GM12878 (cell line): ENCODE results near the gene EIF4ENIF1. TPM values are rescaled to one million over a fixed set of nuclear protein-coding genes. Genes with fewer than 3 reads are reported as not detected.

Experiments
- BACH1 ChIP-seq: fragments of 450-650 bp; IDR thresholded peaks from 2 replicates; pipeline ENCODE4 v1.6.1; 2017; ENCODE audit warnings: mild to moderate bottlenecking, borderline replicate concordance
- CREB1 ChIP-seq: IDR thresholded peaks from 2 replicates; pipeline ENCODE4 v1.6.1; 2012; ENCODE audit warnings: low read depth, mild to moderate bottlenecking, inconsistent platforms
- DPF2 ChIP-seq: fragments of 450-650 bp; IDR thresholded peaks from 2 replicates; pipeline ENCODE4 v1.6.1; 2017; ENCODE audit warnings: mild to moderate bottlenecking
- EED ChIP-seq: sonication (generic); IDR thresholded peaks from 2 replicates; pipeline ENCODE4 v1.6.1; 2016; ENCODE audit warnings: antibody characterized with exemption, low read depth
- ELK1 ChIP-seq: IDR thresholded peaks from 2 replicates; pipeline ENCODE4 v1.6.1; 2012; ENCODE audit warnings: low read depth, low read length, improper control_type of control experiment
- FOS ChIP-seq: IDR thresholded peaks from 3 replicates; pipeline ENCODE4 v1.6.1; 2011; ENCODE audit warnings: borderline replicate concordance; ENCODE audit not compliant: insufficient read length; ENCODE audit errors: extremely low read depth
- IKZF1 ChIP-seq: fragments of 450-650 bp; conservative IDR thresholded peaks from 2 replicates; pipeline ENCODE4 v1.6.1; 2017; ENCODE audit warnings: antibody characterized with exemption, mild to moderate bottlenecking
- KDM1A ChIP-seq: fragments of 200-600 bp; sonication (generic); IDR thresholded peaks from 2 replicates; pipeline ENCODE4 v1.6.1; 2016; ENCODE audit warnings: borderline replicate concordance
- MEF2B ChIP-seq: fragments of 450-650 bp; IDR thresholded peaks from 2 replicates; pipeline ENCODE4 v1.6.1; 2018; ENCODE audit warnings: mild to moderate bottlenecking, moderate library complexity; ENCODE audit not compliant: partially characterized antibody, poor library complexity, severe bottlenecking
- MYB ChIP-seq: fragments of 150-350 bp; IDR thresholded peaks from 2 replicates; pipeline ENCODE4 v1.6.1; 2014; ENCODE audit warnings: mild to moderate bottlenecking, low read depth, low read length, borderline replicate concordance
- NBN ChIP-seq: fragments of 450-650 bp; IDR thresholded peaks from 2 replicates; pipeline ENCODE4 v1.6.1; 2016
- NFIC ChIP-seq: IDR thresholded peaks from 2 replicates; pipeline ENCODE4 v1.6.1; 2012; ENCODE audit warnings: low read depth, mild to moderate bottlenecking, inconsistent platforms, low read length, moderate library complexity
- NFXL1 ChIP-seq: fragments of 450-650 bp; IDR thresholded peaks from 2 replicates; pipeline ENCODE4 v1.6.1; 2017; ENCODE audit warnings: antibody characterized with exemption, mild to moderate bottlenecking, borderline replicate concordance
- NR2C1 ChIP-seq: fragments of 450-650 bp; IDR thresholded peaks from 2 replicates; pipeline ENCODE4 v1.6.1; 2017; ENCODE audit warnings: antibody characterized with exemption, mild to moderate bottlenecking, moderate library complexity
- POU2F2 ChIP-seq: IDR thresholded peaks from 3 replicates; pipeline ENCODE4 v1.6.1; 2011; ENCODE audit warnings: low read depth, mild to moderate bottlenecking, low read length, borderline replicate concordance
- RCOR1 ChIP-seq: conservative IDR thresholded peaks from 2 replicates; pipeline ENCODE4 v1.6.1; 2012; ENCODE audit warnings: low read depth, low read length, improper control_type of control experiment
- RELB ChIP-seq: fragments of 450-650 bp; IDR thresholded peaks from 2 replicates; pipeline ENCODE4 v1.6.1; 2017; ENCODE audit warnings: low read depth, mild to moderate bottlenecking, moderate library complexity
- SMAD5 ChIP-seq: IDR thresholded peaks from 2 replicates; pipeline ENCODE4 v1.6.1; 2016; ENCODE audit warnings: antibody characterized with exemption, low read depth
- SP1 ChIP-seq: IDR thresholded peaks from one replicate; pipeline ENCODE4 v1.6.1; 2011; ENCODE audit warnings: low read depth, low read length
- TCF3 ChIP-seq: IDR thresholded peaks from 2 replicates; pipeline ENCODE4 v1.6.1; 2012; ENCODE audit warnings: low read depth, mild to moderate bottlenecking, low read length, borderline replicate concordance; ENCODE audit not compliant: insufficient read depth
- polyA plus RNA-seq, 11 experiments: library from polyadenylated mRNA; depleted of rRNA in 4 of 11; unstranded in 6 of 11; stranded (reverse) in 5 of 11; fragments of >200 nt; fragmentation: Nextera tagmentation in 4 of 11; fragmentation: Illumina TruSeq in 1 of 11; extraction: Ambion mirVana in 4 of 11; extraction: Trizol in 1 of 11; gene quantifications; 1 replicate in 1 of 11; 2 replicates in 10 of 11; pipeline versions ENCODE4 v1.2.1 to v1.2.3, GENCODE V29; 2011 to 2016; ENCODE audit warnings: inconsistent platforms in 2 of 11, missing spikeins in 2 of 11, low read depth in 1 of 11
- total RNA-seq, 4 experiments: library from RNA; depleted of rRNA in 3 of 4; stranded (reverse); fragments of >200 nt in 3 of 4; fragmentation: Illumina TruSeq in 1 of 4; extraction: Trizol in 1 of 4; gene quantifications; 2 replicates each; pipeline versions ENCODE4 v1.2.1 to v1.2.3, GENCODE V29; 2013 to 2021
- TF ChIP-seq, protein P1 (sequence below): fragments of 450-650 bp; IDR thresholded peaks from 2 replicates; pipeline ENCODE4 v1.6.1; 2018; ENCODE audit warnings: borderline replicate concordance, mild to moderate bottlenecking; ENCODE audit not compliant: partially characterized antibody
- TF ChIP-seq, protein P2 (sequence below): fragments of 450-650 bp; formaldehyde crosslinking; IDR thresholded peaks from 2 replicates; pipeline ENCODE4 v1.5.0; 2022; ENCODE audit warnings: mild to moderate bottlenecking, missing genetic modification characterization

EIF4ENIF1 gene
- total and polyA plus RNA-seq, 10 of the 15 experiments (the other 5 are each of a cell fraction or from before 2014, with no cell fraction given): 4.4 to 43.7 (median 24.4) TPM

DNA sequence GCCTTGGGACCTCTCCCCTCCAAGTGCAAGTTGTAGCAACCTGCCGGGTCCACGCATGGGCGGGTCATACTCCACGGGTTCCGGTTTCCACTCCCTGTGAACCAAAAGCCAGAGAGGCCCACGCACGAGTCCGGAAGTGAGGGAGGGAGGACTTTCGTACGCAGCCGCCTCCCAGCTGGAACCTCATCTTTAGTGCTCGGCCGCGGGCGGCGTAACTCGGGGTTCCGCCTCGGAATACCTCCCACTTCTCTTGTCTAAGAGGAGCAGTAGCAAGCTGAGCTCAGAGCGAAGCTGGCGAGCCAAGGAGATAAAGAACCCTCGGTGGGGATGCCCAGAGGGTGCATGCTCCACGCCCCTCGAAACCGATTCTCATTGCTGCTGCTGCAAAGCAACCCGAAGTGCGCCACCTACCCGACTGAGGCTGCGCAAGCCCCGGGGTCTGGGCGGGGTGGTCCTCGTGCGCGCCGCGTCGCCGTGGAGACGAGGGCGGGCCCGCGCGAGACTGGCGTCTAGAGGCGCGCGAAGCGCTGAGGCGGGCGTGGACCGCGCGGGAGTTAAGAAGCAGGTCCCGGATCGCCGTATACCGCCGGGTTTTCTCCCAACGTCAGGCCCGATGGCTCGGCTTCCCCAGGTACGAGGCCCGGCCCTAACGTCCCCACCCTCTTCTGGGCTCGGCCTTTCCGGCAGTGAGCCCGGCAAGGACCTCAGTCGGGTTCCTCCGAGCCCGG, 6.5 kb upstream of the EIF4ENIF1 start, which contains the start of gene SFI1 (continued):
- no peak for TF ChIP-seq FOS
- peak; percentile 94 for TF ChIP-seq BACH1
- TF ChIP-seq NBN: peak; percentile 93; the same call in 1 of the 2 replicates
- TF ChIP-seq NFXL1: no peak
- no peak for TF ChIP-seq KDM1A
- peak; percentile 44; the same call in 1 of the 2 replicates for TF ChIP-seq TCF3
- TF ChIP-seq MYB: no peak
- TF ChIP-seq, protein P1, sequence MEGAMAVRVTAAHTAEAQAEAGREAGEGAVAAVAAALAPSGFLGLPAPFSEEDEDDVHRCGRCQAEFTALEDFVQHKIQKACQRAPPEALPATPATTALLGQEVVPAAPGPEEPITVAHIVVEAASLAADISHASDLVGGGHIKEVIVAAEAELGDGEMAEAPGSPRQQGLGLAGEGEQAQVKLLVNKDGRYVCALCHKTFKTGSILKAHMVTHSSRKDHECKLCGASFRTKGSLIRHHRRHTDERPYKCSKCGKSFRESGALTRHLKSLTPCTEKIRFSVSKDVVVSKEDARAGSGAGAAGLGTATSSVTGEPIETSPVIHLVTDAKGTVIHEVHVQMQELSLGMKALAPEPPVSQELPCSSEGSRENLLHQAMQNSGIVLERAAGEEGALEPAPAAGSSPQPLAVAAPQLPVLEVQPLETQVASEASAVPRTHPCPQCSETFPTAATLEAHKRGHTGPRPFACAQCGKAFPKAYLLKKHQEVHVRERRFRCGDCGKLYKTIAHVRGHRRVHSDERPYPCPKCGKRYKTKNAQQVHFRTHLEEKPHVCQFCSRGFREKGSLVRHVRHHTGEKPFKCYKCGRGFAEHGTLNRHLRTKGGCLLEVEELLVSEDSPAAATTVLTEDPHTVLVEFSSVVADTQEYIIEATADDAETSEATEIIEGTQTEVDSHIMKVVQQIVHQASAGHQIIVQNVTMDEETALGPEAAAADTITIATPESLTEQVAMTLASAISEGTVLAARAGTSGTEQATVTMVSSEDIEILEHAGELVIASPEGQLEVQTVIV: peak; percentile 62
- peak; percentile 48 for TF ChIP-seq MEF2B
- TF ChIP-seq EED: peak; percentile 83
- no peak for TF ChIP-seq NR2C1
- TF ChIP-seq SMAD5: no peak; the same call in 1 of the 2 replicates
- peak; percentile 9; the same call in 1 of the 3 replicates for TF ChIP-seq POU2F2
- peak; percentile 78 for TF ChIP-seq ELK1
- TF ChIP-seq RCOR1: no peak; the same call in 1 of the 2 replicates
- TF ChIP-seq DPF2: peak; percentile 67; the same call in 1 of the 2 replicates
- TF ChIP-seq, protein P2, sequence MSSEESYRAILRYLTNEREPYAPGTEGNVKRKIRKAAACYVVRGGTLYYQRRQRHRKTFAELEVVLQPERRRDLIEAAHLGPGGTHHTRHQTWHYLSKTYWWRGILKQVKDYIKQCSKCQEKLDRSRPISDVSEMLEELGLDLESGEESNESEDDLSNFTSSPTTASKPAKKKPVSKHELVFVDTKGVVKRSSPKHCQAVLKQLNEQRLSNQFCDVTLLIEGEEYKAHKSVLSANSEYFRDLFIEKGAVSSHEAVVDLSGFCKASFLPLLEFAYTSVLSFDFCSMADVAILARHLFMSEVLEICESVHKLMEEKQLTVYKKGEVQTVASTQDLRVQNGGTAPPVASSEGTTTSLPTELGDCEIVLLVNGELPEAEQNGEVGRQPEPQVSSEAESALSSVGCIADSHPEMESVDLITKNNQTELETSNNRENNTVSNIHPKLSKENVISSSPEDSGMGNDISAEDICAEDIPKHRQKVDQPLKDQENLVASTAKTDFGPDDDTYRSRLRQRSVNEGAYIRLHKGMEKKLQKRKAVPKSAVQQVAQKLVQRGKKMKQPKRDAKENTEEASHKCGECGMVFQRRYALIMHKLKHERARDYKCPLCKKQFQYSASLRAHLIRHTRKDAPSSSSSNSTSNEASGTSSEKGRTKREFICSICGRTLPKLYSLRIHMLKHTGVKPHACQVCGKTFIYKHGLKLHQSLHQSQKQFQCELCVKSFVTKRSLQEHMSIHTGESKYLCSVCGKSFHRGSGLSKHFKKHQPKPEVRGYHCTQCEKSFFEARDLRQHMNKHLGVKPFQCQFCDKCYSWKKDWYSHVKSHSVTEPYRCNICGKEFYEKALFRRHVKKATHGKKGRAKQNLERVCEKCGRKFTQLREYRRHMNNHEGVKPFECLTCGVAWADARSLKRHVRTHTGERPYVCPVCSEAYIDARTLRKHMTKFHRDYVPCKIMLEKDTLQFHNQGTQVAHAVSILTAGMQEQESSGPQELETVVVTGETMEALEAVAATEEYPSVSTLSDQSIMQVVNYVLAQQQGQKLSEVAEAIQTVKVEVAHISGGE (CRISPR knock-in tag): no peak
- TF ChIP-seq SP1: no peak
- peak; percentile 62; the same call in 1 of the 2 replicates for TF ChIP-seq RELB
- TF ChIP-seq NFIC: peak; percentile 25; the same call in 1 of the 2 replicates
- peak; percentile 89 for TF ChIP-seq IKZF1
- peak; percentile 45; the same call in 1 of the 2 replicates for TF ChIP-seq CREB1
